ENCODE results near the gene STAU1. TPM values are rescaled to one million over a fixed set of nuclear protein-coding genes. Genes with fewer than 3 reads are reported as not detected.

Gene STAU1
- polyA plus RNA-seq, 1 donor (not counting 4 experiments of a cell fraction or from before 2014, with no cell fraction given) = 55.3 TPM

DNA sequence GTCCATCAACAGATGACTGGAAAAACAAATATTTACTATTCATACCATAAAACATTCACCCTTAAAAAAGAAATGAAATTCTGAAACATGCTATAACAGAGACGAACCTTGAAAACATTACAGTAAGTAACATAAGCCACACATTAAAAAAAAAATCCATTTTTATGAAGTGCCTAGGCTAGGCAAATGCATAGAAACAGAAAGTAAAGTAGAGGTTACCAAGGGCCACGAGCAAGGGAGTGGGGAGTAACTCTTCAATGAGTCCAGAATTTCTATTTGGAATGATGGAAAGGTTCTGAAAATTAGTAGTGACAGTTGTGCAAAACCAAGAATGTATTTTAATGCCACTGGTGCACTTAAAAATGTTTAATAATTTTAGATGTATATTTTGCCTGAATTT, 47.7 kb downstream of the STAU1 start:
- Histone ChIP-seq H3K9ac (ENCODE audit: control insufficient read depth, extremely low read depth, insufficient read depth, low read length) (no peak overlapping the region), H3K9me3 (ENCODE audit: control insufficient read depth, low read depth, low read length) (no peaks in the 10 kb centered on the region), H2AFZ (ENCODE audit: control insufficient read depth, low read length) (no peak overlapping the region), H3K27me3 (ENCODE audit: control insufficient read depth, extremely low read depth, insufficient read depth, low read length) (no peaks in the 10 kb centered on the region), H3K4me2 (ENCODE audit: control insufficient read depth, extremely low read depth, insufficient read depth, low read depth, low read length) (no peak overlapping the region), H3K9me1 (ENCODE audit: control insufficient read depth, extremely low read depth, insufficient read depth, low read length) (no peaks in the 10 kb centered on the region), H4K20me1 (ENCODE audit: control insufficient read depth, extremely low read depth, insufficient read depth, low read length) (no peaks in the 10 kb centered on the region), H3K27ac (ENCODE audit: control insufficient read depth, insufficient read depth, low read length) (no peak overlapping the region), H3K4me1 (ENCODE audit: control insufficient read depth, extremely low read depth, insufficient read depth, low read length) (no peaks in the 10 kb centered on the region), H3K79me2 (ENCODE audit: control insufficient read depth, insufficient read depth, low read length) (no peaks in the 10 kb centered on the region), H3K4me3 (ENCODE audit: control insufficient read depth in 2 of 3, extremely low read depth in 1 of 3, insufficient read depth in 2 of 3, low read depth in 1 of 3, low read length in 3 of 3) (no peak overlapping the region), H3K36me3 (ENCODE audit: control insufficient read depth in 2 of 2, extremely low read depth in 1 of 2, insufficient read depth in 2 of 2, low read length in 2 of 2) (peaks cover 3 to 14% of the 10 kb centered on the region in 2 experiments)
- TF ChIP-seq, protein P1, sequence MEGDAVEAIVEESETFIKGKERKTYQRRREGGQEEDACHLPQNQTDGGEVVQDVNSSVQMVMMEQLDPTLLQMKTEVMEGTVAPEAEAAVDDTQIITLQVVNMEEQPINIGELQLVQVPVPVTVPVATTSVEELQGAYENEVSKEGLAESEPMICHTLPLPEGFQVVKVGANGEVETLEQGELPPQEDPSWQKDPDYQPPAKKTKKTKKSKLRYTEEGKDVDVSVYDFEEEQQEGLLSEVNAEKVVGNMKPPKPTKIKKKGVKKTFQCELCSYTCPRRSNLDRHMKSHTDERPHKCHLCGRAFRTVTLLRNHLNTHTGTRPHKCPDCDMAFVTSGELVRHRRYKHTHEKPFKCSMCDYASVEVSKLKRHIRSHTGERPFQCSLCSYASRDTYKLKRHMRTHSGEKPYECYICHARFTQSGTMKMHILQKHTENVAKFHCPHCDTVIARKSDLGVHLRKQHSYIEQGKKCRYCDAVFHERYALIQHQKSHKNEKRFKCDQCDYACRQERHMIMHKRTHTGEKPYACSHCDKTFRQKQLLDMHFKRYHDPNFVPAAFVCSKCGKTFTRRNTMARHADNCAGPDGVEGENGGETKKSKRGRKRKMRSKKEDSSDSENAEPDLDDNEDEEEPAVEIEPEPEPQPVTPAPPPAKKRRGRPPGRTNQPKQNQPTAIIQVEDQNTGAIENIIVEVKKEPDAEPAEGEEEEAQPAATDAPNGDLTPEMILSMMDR (optimal IDR thresholded peaks at IDR 0.05 in 1 of 3, IDR thresholded peaks at IDR 0.05 in 1 of 3, conservative IDR thresholded peaks at IDR 0.05 in 1 of 3; ENCODE audit: extremely low read depth in 1 of 3, insufficient read depth in 2 of 3, low read length in 3 of 3) = no peak
- no peak for TF ChIP-seq EZH2 (IDR thresholded peaks at IDR 0.05; ENCODE audit: low read length)
- dilution Hi-C loops (cut with MboI; ENCODE audit: extremely low pct_ligation_motif_present, low sequenced_read_pairs) = no loop called here
- FAIRE-seq (no peak), DNase-seq (ENCODE audit: low read depth, low spot score) (no peak)

DNA sequence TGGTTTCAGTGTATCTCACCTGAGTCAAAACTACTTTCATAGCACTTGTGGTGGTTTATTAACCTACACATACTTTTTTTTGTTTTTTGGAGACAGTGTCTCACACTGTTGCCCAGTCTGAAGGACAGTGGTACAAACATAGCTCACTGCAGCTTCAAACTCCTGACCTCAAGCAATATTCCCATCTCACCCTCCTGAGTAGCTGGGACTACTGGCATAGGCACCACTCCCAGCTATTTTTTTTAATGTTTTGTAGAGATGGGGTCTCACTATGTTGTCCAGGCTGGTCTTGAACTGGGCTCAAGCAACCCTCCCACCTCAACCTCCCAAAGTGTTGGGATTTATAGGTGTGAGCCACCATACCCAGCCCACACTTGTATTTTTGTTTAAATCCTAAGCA, 49.7 kb downstream of the STAU1 start:
- Histone ChIP-seq H2AFZ (ENCODE audit: control insufficient read depth, low read length) (no peak overlapping the region), H4K20me1 (ENCODE audit: control insufficient read depth, extremely low read depth, insufficient read depth, low read length) (no peaks in the 10 kb centered on the region), H3K79me2 (ENCODE audit: control insufficient read depth, insufficient read depth, low read length) (no peaks in the 10 kb centered on the region), H3K4me3 (ENCODE audit: control insufficient read depth in 2 of 3, extremely low read depth in 1 of 3, insufficient read depth in 2 of 3, low read depth in 1 of 3, low read length in 3 of 3) (no peak overlapping the region), H3K9me1 (ENCODE audit: control insufficient read depth, extremely low read depth, insufficient read depth, low read length) (no peaks in the 10 kb centered on the region), H3K27me3 (ENCODE audit: control insufficient read depth, extremely low read depth, insufficient read depth, low read length) (no peaks in the 10 kb centered on the region), H3K27ac (ENCODE audit: control insufficient read depth, insufficient read depth, low read length) (no peak overlapping the region), H3K4me1 (ENCODE audit: control insufficient read depth, extremely low read depth, insufficient read depth, low read length) (no peaks in the 10 kb centered on the region), H3K9ac (ENCODE audit: control insufficient read depth, extremely low read depth, insufficient read depth, low read length) (no peak overlapping the region), H3K4me2 (ENCODE audit: control insufficient read depth, extremely low read depth, insufficient read depth, low read depth, low read length) (no peak overlapping the region), H3K9me3 (ENCODE audit: control insufficient read depth, low read depth, low read length) (no peaks in the 10 kb centered on the region), H3K36me3 (ENCODE audit: control insufficient read depth in 2 of 2, extremely low read depth in 1 of 2, insufficient read depth in 2 of 2, low read length in 2 of 2) (peaks cover 6 to 7% of the 10 kb centered on the region in 2 experiments)
- no peak for DNase-seq (ENCODE audit: low read depth, low spot score)
- no peak for FAIRE-seq
- TF ChIP-seq EZH2 (IDR thresholded peaks at IDR 0.05; ENCODE audit: low read length) = no peak
- TF ChIP-seq, protein P1 (optimal IDR thresholded peaks at IDR 0.05 in 1 of 3, IDR thresholded peaks at IDR 0.05 in 1 of 3, conservative IDR thresholded peaks at IDR 0.05 in 1 of 3; ENCODE audit: extremely low read depth in 1 of 3, insufficient read depth in 2 of 3, low read length in 3 of 3) = no peak
- dilution Hi-C loops (cut with MboI; ENCODE audit: extremely low pct_ligation_motif_present, low sequenced_read_pairs) = no loop called here
